ENCODE data around the gene LACTBL1.

LACTBL1 gene

DNA sequence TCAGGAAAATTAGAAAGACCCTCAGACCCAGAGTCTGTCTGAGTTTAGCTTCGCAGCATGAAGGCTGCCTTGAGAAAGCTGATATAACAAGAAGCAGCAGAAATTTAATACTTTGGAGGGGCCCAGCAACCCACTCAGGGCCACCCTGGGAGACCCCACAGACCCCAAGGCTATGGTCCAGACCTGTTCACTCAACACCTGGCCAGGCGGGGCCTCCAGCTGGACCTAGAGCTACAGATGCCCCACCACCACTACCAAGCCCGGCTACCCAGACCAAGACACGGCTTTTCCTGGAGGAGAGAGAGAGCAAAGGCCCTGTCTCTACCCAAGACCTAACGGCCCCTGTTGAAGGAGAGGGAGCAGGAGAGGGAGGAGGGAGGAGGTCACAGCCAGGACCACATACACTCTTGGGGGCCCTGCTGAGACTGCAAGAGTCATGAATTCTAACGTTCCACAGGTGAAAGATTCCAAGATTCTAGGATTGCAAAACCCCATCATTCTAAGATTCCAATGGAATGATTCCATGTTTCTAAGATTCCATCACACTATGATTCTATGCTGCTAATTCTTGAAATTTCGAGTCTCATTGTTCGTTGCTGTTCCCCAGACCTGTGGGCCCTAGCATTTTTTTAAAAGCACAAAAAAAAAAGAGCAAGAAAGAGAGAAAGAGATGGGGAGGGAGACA lies 53.2 kb downstream of the LACTBL1 start:
- Histone ChIP-seq H3K36me3 (ENCODE audit: insufficient read depth, low read length) (no peaks in the 10 kb centered on the region), H4K20me1 (ENCODE audit: insufficient read depth, low read length) (no peaks in the 10 kb centered on the region), H3K9me2 (ENCODE audit: low read depth, low read length) (no peaks in the 10 kb centered on the region), H3K27ac (ENCODE audit: low read depth, low read length, poor library complexity, severe bottlenecking) (no peak overlapping the region), H3K4me1 (ENCODE audit: insufficient read depth, low read length, severe bottlenecking) (no peaks in the 10 kb centered on the region), H2AFZ (ENCODE audit: low read length) (no peak overlapping the region), H3K27me3 (ENCODE audit: insufficient read depth, low read length) (no peaks in the 10 kb centered on the region), H3K9me3 (ENCODE audit: low read length) (no peaks in the 10 kb centered on the region), H3K4me2 (ENCODE audit: low read length) (no peak overlapping the region), H3K79me2 (ENCODE audit: insufficient read depth, low read length) (no peaks in the 10 kb centered on the region), H3K9ac (ENCODE audit: low read length) (no peak overlapping the region), H3F3A (ENCODE audit: insufficient read depth, low read length) (no peaks in the 10 kb centered on the region), H3K4me3 (ENCODE audit: low read depth, low read length, poor library complexity, severe bottlenecking) (no peak overlapping the region)
- TF ChIP-seq, protein P1, sequence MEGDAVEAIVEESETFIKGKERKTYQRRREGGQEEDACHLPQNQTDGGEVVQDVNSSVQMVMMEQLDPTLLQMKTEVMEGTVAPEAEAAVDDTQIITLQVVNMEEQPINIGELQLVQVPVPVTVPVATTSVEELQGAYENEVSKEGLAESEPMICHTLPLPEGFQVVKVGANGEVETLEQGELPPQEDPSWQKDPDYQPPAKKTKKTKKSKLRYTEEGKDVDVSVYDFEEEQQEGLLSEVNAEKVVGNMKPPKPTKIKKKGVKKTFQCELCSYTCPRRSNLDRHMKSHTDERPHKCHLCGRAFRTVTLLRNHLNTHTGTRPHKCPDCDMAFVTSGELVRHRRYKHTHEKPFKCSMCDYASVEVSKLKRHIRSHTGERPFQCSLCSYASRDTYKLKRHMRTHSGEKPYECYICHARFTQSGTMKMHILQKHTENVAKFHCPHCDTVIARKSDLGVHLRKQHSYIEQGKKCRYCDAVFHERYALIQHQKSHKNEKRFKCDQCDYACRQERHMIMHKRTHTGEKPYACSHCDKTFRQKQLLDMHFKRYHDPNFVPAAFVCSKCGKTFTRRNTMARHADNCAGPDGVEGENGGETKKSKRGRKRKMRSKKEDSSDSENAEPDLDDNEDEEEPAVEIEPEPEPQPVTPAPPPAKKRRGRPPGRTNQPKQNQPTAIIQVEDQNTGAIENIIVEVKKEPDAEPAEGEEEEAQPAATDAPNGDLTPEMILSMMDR (IDR thresholded peaks at IDR 0.05; ENCODE audit: low read length), result no peak
- TF ChIP-seq EZH2 (IDR thresholded peaks at IDR 0.05; ENCODE audit: borderline replicate concordance, low read length), result no peak

DNA sequence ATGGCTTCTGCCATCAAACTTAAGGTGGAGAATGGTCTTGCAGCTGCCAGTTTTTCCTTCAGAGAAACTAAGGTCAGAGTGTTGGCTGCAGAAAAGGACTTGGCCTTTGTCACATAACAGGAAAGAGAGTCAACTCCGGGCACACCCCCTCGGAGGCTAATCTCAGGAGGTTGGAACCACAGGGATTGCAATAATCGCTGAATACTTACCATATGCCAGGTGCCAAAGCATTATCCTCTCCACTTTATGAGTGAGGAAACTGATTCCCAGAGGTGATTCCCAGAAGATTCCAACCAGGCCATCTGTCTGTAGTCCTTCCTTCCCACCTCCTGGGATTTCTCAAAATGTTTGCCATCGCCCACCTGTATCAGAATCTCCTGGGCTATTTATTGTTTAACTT lies 54.0 kb downstream of the LACTBL1 start:
- H3F3A ChIP-seq (ENCODE audit: insufficient read depth, low read length), result no peaks in the 10 kb centered on the region
- H3K27me3 ChIP-seq (ENCODE audit: insufficient read depth, low read length), result no peaks in the 10 kb centered on the region
- H3K4me3 ChIP-seq (ENCODE audit: low read depth, low read length, poor library complexity, severe bottlenecking), result no peak overlapping the region
- no peaks in the 10 kb centered on the region for H3K9me2 ChIP-seq (ENCODE audit: low read depth, low read length)
- no peaks in the 10 kb centered on the region for H3K9me3 ChIP-seq (ENCODE audit: low read length)
- no peaks in the 10 kb centered on the region for H3K4me1 ChIP-seq (ENCODE audit: insufficient read depth, low read length, severe bottlenecking)
- H3K4me2 ChIP-seq (ENCODE audit: low read length), result no peak overlapping the region
- no peaks in the 10 kb centered on the region for H3K36me3 ChIP-seq (ENCODE audit: insufficient read depth, low read length)
- H3K9ac ChIP-seq (ENCODE audit: low read length), result no peak overlapping the region
- H4K20me1 ChIP-seq (ENCODE audit: insufficient read depth, low read length), result no peaks in the 10 kb centered on the region
- H2AFZ ChIP-seq (ENCODE audit: low read length), result no peak overlapping the region
- H3K27ac ChIP-seq (ENCODE audit: low read depth, low read length, poor library complexity, severe bottlenecking), result no peak overlapping the region
- TF ChIP-seq EZH2 (IDR thresholded peaks at IDR 0.05; ENCODE audit: borderline replicate concordance, low read length), result no peak
- TF ChIP-seq, protein P1 (IDR thresholded peaks at IDR 0.05; ENCODE audit: low read length), result no peak
- no peaks in the 10 kb centered on the region for H3K79me2 ChIP-seq (ENCODE audit: insufficient read depth, low read length)

DNA sequence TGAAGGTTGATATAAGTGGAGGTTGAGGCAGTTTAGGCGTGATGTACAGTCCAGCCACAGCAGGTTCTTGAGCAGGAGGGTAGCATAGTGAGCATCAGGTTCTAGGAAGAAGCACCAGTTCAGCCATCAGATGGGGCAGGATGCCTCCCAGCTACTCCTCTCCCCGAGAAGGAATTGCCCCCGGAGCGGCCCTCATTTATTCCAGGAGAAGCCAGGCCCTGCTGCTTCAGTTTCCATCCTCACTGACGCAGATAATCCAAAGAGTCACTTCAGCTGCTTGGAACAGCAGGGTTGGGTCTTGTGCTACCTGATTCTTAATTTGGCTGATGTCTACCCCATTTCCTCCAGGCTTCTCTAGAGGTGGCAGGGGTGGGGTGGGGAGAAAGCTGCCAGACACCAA lies 54.7 kb downstream of the LACTBL1 start:
- no peak overlapping the region for H3K4me2 ChIP-seq (ENCODE audit: low read length)
- H4K20me1 ChIP-seq (ENCODE audit: insufficient read depth, low read length), result no peaks in the 10 kb centered on the region
- no peaks in the 10 kb centered on the region for H3F3A ChIP-seq (ENCODE audit: insufficient read depth, low read length)
- H3K9ac ChIP-seq (ENCODE audit: low read length), result no peak overlapping the region
- TF ChIP-seq, protein P1 (IDR thresholded peaks at IDR 0.05; ENCODE audit: low read length), result no peak
- TF ChIP-seq EZH2 (IDR thresholded peaks at IDR 0.05; ENCODE audit: borderline replicate concordance, low read length), result no peak
- H3K9me2 ChIP-seq (ENCODE audit: low read depth, low read length), result no peaks in the 10 kb centered on the region
- no peak overlapping the region for H3K4me3 ChIP-seq (ENCODE audit: low read depth, low read length, poor library complexity, severe bottlenecking)
- H2AFZ ChIP-seq (ENCODE audit: low read length), result no peak overlapping the region
- H3K79me2 ChIP-seq (ENCODE audit: insufficient read depth, low read length), result no peaks in the 10 kb centered on the region
- H3K27me3 ChIP-seq (ENCODE audit: insufficient read depth, low read length), result no peaks in the 10 kb centered on the region
- no peaks in the 10 kb centered on the region for H3K9me3 ChIP-seq (ENCODE audit: low read length)
- H3K36me3 ChIP-seq (ENCODE audit: insufficient read depth, low read length), result no peaks in the 10 kb centered on the region
- H3K4me1 ChIP-seq (ENCODE audit: insufficient read depth, low read length, severe bottlenecking), result no peaks in the 10 kb centered on the region
- H3K27ac ChIP-seq (ENCODE audit: low read depth, low read length, poor library complexity, severe bottlenecking), result no peak overlapping the region

All from OCI-LY1 (cell line).